Calu3 (cell line): ENCODE results near the gene C2. TPM values are rescaled to one million over a fixed set of nuclear protein-coding genes. Genes with fewer than 3 reads are reported as not detected.
A peak's percentile ranks its signal among the peaks of the same experiment; 100 is the strongest.

Experiments
- BruUV-seq: library from RNA; stranded (reverse); fragments of 400-500 nt; replicated peaks from 2 replicates; lab custom pipeline; 2021; lab: Mats Ljungman, UMichigan
- CTCF ChIA-PET: fragments of 300-600 bp; sonication (Branson Sonifier 250); formaldehyde crosslinking; loops from one replicate; lab custom pipeline; 2022; ENCODE audit warnings: antibody characterized with exemption; lab: Charles Lee
- DNase-seq: peaks from one replicate; pipeline ENCODE4 v3.0.0; 2022
- H3K27ac Mint-ChIP-seq: one replicate; pipeline ENCODE4 v1.8.0; 2022; ENCODE audit warnings: mixed read lengths; ENCODE audit not compliant: unreplicated experiment
- H3K27me3 Mint-ChIP-seq: one replicate; pipeline ENCODE4 v1.8.0; 2022; ENCODE audit warnings: mixed read lengths; ENCODE audit not compliant: unreplicated experiment
- H3K36me3 Mint-ChIP-seq: one replicate; pipeline ENCODE4 v1.8.0; 2022; ENCODE audit warnings: mild to moderate bottlenecking, moderate library complexity, mixed read lengths; ENCODE audit not compliant: insufficient read depth, unreplicated experiment
- H3K4me1 Mint-ChIP-seq: one replicate; pipeline ENCODE4 v1.8.0; 2022; ENCODE audit warnings: mild to moderate bottlenecking, low read depth, mixed read lengths; ENCODE audit not compliant: unreplicated experiment
- H3K4me3 Mint-ChIP-seq: one replicate; pipeline ENCODE4 v1.8.0; 2022; ENCODE audit warnings: mild to moderate bottlenecking, low read depth, moderate library complexity, mixed read lengths; ENCODE audit not compliant: unreplicated experiment
- H3K9me3 Mint-ChIP-seq: one replicate; pipeline ENCODE4 v1.8.0; 2022; ENCODE audit warnings: low read depth, mixed read lengths; ENCODE audit not compliant: unreplicated experiment
- CTCF ChIP-seq: fragments of 200-600 bp; IDR thresholded peaks from one replicate; pipeline ENCODE4 v1.8.0; 2022; ENCODE audit warnings: antibody characterized with exemption; ENCODE audit not compliant: unreplicated experiment
- intact Hi-C: fragments of 100-400 bp; cut with micrococcal nuclease; formaldehyde crosslinking; loops from one replicate; pipeline ENCODE4 v1.10.0; 2022; ENCODE audit not compliant: unreplicated experiment
- total RNA-seq: library from RNA; stranded (reverse); gene quantifications from 2 replicates; pipeline ENCODE4 v1.2.3, GENCODE V29; 2022

Gene C2
- total RNA-seq, 1 experiment from 2014 or later, result 6.3 TPM

GRCh38 chr6:31896856-31897611 is 30.5 kb upstream of the C2 start:
- Mint-ChIP-seq H3K27ac (peak overlapping the region; percentile 83), H3K4me1 (peaks cover 34% of the 10 kb centered on the region), H3K4me3 (peak overlapping the region; percentile 99), H3K27me3 (no peaks in the 10 kb centered on the region), H3K36me3 (peaks cover 96% of the 10 kb centered on the region), H3K9me3 (no peaks in the 10 kb centered on the region)
- DNase-seq, result no peak
- intact Hi-C loops, result no loop called here
- BruUV-seq, result no TSS peak
- CTCF ChIA-PET, result interaction anchor here (0.6 to 2.5 kb wide), 10 partner anchors 9 to 246 kb away, joined by 3 to 30 read pairs (median 6); partner anchors contain the start of genes CFB, NELFE and SKIC2
- no peak for TF ChIP-seq CTCF

GRCh38 chr6:31897612-31898382 is 29.7 kb upstream of the C2 start, which contains the start of gene EHMT2:
EHMT2 (minus strand) TSS chr6:31897698; CDS start chr6:31897677, 21 bp downstream.
- intact Hi-C loops, result no loop called here
- CTCF ChIA-PET, result interaction anchor here (0.6 to 2.5 kb wide), 17 partner anchors 9 to 497 kb away, joined by 3 to 30 read pairs (median 5); partner anchors contain the start of genes CFB, DXO, LY6G5C and NELFE
- H3K4me1 Mint-ChIP-seq, result peaks cover 39% of the 10 kb centered on the region

GRCh38 chr6:31898383-31899011 is 29.0 kb upstream of the C2 start:
- Mint-ChIP-seq H3K4me3 (peak overlapping the region; percentile 99), H3K4me1 (peaks cover 46% of the 10 kb centered on the region), H3K27ac (peak overlapping the region; percentile 97), H3K27me3 (no peaks in the 10 kb centered on the region), H3K9me3 (no peaks in the 10 kb centered on the region), H3K36me3 (peaks cover 93% of the 10 kb centered on the region)
- CTCF ChIA-PET, result interaction anchor here (0.5 to 2.5 kb wide), 14 partner anchors 9 to 497 kb away, joined by 3 to 30 read pairs (median 4); partner anchors contain the start of genes CFB, DXO, LY6G5C and NELFE
- intact Hi-C loops, result no loop called here
- no peak for TF ChIP-seq CTCF
- no TSS peak for BruUV-seq
- DNase-seq, result peak; percentile 45

More at GRCh38 chr6:31897612-31898382, 29.7 kb upstream of the C2 start, which contains the start of gene EHMT2:
- TF ChIP-seq CTCF, result no peak
- Mint-ChIP-seq H3K27ac (peak within 1 kb of the TSS; percentile 97), H3K36me3 (peaks cover 96% of the 10 kb centered on the region), H3K27me3 (no peaks in the 10 kb centered on the region), H3K9me3 (no peaks in the 10 kb centered on the region), H3K4me3 (peak within 1 kb of the TSS; percentile 99)
- DNase-seq, result peak; percentile 97
- BruUV-seq, result TSS peak; percentile 82

GRCh38 chr6:31899215-31899614 is 28.3 kb upstream of the C2 start:
- Mint-ChIP-seq H3K4me1 (peaks cover 46% of the 10 kb centered on the region), H3K9me3 (no peaks in the 10 kb centered on the region), H3K4me3 (peak overlapping the region; percentile 99), H3K27ac (no peak overlapping the region), H3K27me3 (no peaks in the 10 kb centered on the region), H3K36me3 (peaks cover 86% of the 10 kb centered on the region)
- no peak for TF ChIP-seq CTCF
- no TSS peak for BruUV-seq
- DNase-seq, result no peak
- intact Hi-C loops, result no loop called here
- CTCF ChIA-PET, result interaction anchor here (0.8 to 2.5 kb wide), 2 partner anchors 8 to 53 kb away, joined by 4 to 30 read pairs; no protein-coding TSS in a partner anchor
